Neural cell (in vitro differentiated cells): ENCODE data around the gene IP6K2.

ENCODE experiments used
- SMC3 ChIP-seq: fragments of 450-650 bp; conservative IDR thresholded peaks from 2 replicates; pipeline ENCODE4 v1.6.1; 2014; ENCODE audit warnings: antibody characterized with exemption, mild to moderate bottlenecking, moderate library complexity; ENCODE audit not compliant: poor library complexity
- TF ChIP-seq, protein P1 (sequence below): fragments of 450-650 bp; IDR thresholded peaks from 2 replicates; pipeline ENCODE4 v1.5.1; 2014; ENCODE audit warnings: antibody characterized with exemption, mild to moderate bottlenecking, moderate library complexity; ENCODE audit not compliant: poor library complexity, severe bottlenecking

DNA sequence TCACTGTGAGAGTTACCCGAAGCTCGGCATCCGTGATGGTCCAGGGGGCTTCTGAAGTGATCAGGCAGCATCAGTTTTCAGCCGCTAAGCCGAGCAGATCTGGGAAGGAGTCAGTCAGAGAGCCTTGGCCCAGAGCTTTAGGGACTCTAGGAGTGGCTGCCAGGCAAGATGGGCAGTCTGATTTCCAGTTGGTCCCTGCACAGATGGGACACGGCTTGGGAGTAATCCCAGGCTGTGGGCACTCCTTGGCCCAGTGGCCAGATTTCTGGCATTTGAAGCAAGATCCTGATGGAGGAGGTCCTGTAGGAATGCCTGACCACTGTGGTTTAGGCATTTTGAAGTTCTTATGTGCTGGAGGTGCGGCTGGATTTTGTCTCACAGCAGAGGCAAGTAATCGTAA, 10.5 kb upstream of the IP6K2 start:
- TF ChIP-seq, protein P1, sequence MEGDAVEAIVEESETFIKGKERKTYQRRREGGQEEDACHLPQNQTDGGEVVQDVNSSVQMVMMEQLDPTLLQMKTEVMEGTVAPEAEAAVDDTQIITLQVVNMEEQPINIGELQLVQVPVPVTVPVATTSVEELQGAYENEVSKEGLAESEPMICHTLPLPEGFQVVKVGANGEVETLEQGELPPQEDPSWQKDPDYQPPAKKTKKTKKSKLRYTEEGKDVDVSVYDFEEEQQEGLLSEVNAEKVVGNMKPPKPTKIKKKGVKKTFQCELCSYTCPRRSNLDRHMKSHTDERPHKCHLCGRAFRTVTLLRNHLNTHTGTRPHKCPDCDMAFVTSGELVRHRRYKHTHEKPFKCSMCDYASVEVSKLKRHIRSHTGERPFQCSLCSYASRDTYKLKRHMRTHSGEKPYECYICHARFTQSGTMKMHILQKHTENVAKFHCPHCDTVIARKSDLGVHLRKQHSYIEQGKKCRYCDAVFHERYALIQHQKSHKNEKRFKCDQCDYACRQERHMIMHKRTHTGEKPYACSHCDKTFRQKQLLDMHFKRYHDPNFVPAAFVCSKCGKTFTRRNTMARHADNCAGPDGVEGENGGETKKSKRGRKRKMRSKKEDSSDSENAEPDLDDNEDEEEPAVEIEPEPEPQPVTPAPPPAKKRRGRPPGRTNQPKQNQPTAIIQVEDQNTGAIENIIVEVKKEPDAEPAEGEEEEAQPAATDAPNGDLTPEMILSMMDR = no peak
- no peak for TF ChIP-seq SMC3
